Parathyroid adenoma (tissue), 2 donors: Measurements from ENCODE around the gene FANK1.
"Not testable (repeated sequence)": the region's sequence is repeated elsewhere in the genome, so short reads cannot be mapped to it uniquely, and the experiment has no call there.

ENCODE experiments used
- H2AFZ ChIP-seq: fragments of 300-600 bp; sonication (generic); one replicate; pipeline ENCODE4 v1.7.0; 2017; ENCODE audit warnings: antibody characterized with exemption, mild to moderate bottlenecking
- H3K27ac ChIP-seq: fragments of 300-600 bp; sonication (generic); one replicate; pipeline ENCODE4 v1.7.0; 2017
- H3K27me3 ChIP-seq: fragments of 300-600 bp; sonication (generic); one replicate; pipeline ENCODE4 v1.7.0; 2017; ENCODE audit warnings: low read length; ENCODE audit not compliant: control insufficient read depth, insufficient read depth
- H3K36me3 ChIP-seq: fragments of 300-600 bp; sonication (generic); one replicate; pipeline ENCODE4 v1.7.0; 2017; ENCODE audit warnings: low read length; ENCODE audit not compliant: control insufficient read depth, insufficient read depth
- H3K4me1 ChIP-seq: fragments of 300-600 bp; sonication (generic); one replicate; pipeline ENCODE4 v1.7.0; 2017; ENCODE audit warnings: control low read depth
- H3K4me2 ChIP-seq: fragments of 300-600 bp; sonication (generic); one replicate; pipeline ENCODE4 v1.7.0; 2017; ENCODE audit warnings: low read length
- H3K4me3 ChIP-seq: fragments of 300-600 bp; sonication (generic); one replicate; pipeline ENCODE4 v1.7.0; 2017; ENCODE audit warnings: low read depth, low read length
- H3K79me2 ChIP-seq: fragments of 300-600 bp; sonication (generic); one replicate; pipeline ENCODE4 v1.7.0; 2017; ENCODE audit warnings: control low read depth
- H3K9ac ChIP-seq: fragments of 300-600 bp; sonication (generic); one replicate; pipeline ENCODE4 v1.7.0; 2017; ENCODE audit warnings: mild to moderate bottlenecking
- H3K9me3 ChIP-seq: fragments of 300-600 bp; sonication (generic); one replicate; pipeline ENCODE4 v1.7.0; 2017; ENCODE audit warnings: low read length; ENCODE audit not compliant: control insufficient read depth
- TF ChIP-seq, protein P1 (sequence below): fragments of 300-600 bp; sonication (generic); IDR thresholded peaks from one replicate; pipeline ENCODE4 v1.7.0; 2017; ENCODE audit warnings: antibody characterized with exemption, mild to moderate bottlenecking
- donor health status: primary hyperparathyroidism.

Gene FANK1

DNA sequence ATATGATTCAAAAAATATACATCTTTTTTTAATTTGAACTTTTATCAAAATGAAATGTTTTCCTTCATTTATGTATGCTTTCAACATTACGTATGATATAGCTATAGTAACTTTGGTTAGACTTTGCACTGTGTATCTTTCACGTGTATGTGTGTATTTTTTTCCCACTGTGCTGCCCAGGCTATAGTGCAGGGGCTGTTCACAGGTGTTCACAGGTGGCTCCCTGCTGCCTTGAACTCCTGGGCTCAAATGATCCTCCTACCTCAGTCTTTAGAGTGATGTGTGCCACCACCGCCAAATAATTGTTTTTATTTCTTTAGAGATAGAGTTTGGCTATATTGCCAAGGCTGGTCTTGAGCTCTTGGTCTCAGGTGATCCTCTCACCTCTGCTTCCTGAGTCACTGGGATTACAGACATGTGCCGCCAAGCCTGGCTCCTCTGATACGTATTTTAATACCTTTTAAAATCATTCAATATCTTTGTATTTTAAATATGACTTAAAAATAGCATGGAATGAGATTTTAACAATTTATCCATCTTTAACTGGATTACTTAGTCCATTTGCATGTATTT is 29.0 kb downstream of the FANK1 start:
- no peak overlapping the region for H3K9ac ChIP-seq
- no peak overlapping the region for H3K27ac ChIP-seq
- no peaks in the 10 kb centered on the region for H3K4me1 ChIP-seq
- no peaks in the 10 kb centered on the region for H3K36me3 ChIP-seq
- H2AFZ ChIP-seq = no peak overlapping the region
- no peaks in the 10 kb centered on the region for H3K9me3 ChIP-seq
- no peaks in the 10 kb centered on the region for H3K27me3 ChIP-seq
- H3K4me2 ChIP-seq = no peak overlapping the region
- TF ChIP-seq, protein P1, sequence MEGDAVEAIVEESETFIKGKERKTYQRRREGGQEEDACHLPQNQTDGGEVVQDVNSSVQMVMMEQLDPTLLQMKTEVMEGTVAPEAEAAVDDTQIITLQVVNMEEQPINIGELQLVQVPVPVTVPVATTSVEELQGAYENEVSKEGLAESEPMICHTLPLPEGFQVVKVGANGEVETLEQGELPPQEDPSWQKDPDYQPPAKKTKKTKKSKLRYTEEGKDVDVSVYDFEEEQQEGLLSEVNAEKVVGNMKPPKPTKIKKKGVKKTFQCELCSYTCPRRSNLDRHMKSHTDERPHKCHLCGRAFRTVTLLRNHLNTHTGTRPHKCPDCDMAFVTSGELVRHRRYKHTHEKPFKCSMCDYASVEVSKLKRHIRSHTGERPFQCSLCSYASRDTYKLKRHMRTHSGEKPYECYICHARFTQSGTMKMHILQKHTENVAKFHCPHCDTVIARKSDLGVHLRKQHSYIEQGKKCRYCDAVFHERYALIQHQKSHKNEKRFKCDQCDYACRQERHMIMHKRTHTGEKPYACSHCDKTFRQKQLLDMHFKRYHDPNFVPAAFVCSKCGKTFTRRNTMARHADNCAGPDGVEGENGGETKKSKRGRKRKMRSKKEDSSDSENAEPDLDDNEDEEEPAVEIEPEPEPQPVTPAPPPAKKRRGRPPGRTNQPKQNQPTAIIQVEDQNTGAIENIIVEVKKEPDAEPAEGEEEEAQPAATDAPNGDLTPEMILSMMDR = no peak
- no peaks in the 10 kb centered on the region for H3K79me2 ChIP-seq
- no peak overlapping the region for H3K4me3 ChIP-seq

DNA sequence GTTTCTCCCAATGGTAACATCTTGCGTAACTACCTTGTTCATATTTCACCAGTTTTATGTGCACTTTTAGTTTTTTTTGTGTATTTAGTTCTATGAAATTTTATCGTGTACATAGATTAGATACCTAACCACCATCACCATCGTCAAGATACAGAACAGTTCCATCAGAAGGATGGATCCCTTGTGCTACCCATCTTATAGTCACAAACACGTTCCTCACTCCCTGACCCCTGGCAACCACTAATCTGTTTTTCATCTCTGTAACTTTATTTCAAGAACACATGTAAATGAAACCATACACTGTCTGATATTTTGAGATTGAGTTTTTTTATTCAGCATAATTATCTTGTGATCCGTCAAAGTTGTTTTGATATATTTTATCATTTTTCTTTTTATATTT is 29.9 kb downstream of the FANK1 start:
- Histone ChIP-seq H3K4me2 (no peak overlapping the region), H3K27ac (no peak overlapping the region), H3K4me1 (no peaks in the 10 kb centered on the region), H3K36me3 (no peaks in the 10 kb centered on the region), H3K79me2 (no peaks in the 10 kb centered on the region), H3K27me3 (no peaks in the 10 kb centered on the region), H3K9me3 (no peaks in the 10 kb centered on the region), H3K9ac (no peak overlapping the region), H2AFZ (no peak overlapping the region), H3K4me3 (no peak overlapping the region)
- TF ChIP-seq, protein P1 = no peak

DNA sequence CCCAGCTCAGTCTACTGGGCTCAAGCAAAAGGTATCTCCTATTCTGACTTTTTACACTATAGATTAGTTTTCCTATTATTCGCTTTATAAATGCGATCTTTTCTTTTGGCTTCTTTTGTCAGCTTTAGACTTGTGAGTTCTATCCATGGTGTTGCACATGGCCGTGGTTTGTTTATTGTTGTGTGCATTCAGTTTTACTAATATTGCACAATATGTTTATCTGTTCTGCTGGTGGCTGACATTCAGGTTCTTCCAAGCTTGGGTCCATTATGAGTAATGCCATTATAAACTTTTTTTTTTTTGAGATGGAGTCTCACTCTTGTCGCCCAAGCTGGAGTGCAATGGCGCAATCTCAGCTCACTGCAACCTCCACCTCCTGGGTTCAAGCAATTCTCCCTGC is 30.9 kb downstream of the FANK1 start:
- H3K4me1 ChIP-seq, H3K9me3 ChIP-seq, H3K36me3 ChIP-seq, H3K4me2 ChIP-seq, H3K27ac ChIP-seq, H2AFZ ChIP-seq, H3K79me2 ChIP-seq, H3K27me3 ChIP-seq, H3K9ac ChIP-seq, H3K4me3 ChIP-seq: not testable (repeated sequence)

DNA sequence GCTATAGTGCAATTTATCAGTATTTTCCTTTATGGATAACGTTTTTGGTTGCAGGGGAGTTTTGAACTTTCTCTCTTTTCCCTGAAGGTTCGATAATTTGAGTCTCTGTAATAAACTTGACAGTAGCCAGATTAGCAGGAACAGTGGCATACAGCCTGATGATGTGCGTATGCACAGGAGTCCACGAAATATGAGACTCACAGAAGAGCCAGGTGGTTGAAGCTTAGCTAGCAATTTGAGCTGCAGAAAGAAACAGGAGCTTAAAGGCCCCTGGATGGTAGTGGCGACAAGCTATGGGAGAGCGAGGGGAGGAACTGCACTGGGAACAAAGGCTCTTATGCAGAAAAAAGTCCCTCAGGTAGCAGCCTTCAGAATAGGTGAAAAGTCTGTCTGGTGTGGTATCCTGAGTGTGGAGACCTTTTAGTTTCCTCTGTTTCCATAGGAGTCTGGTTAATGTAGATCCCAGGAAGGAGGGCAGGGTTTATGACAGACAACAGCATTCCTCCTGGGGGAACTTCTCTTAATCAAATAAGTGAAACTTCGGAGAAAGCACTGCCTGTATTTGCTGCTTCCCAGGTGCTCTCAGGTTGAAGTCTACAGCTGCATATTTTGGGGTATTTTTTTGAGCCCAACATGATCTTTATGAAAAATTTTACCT is 32.7 kb downstream of the FANK1 start:
- Histone ChIP-seq H3K4me1 (no peaks in the 10 kb centered on the region), H2AFZ (no peak overlapping the region), H3K9me3 (no peaks in the 10 kb centered on the region), H3K27me3 (no peaks in the 10 kb centered on the region), H3K4me2 (no peak overlapping the region), H3K36me3 (no peaks in the 10 kb centered on the region), H3K79me2 (no peaks in the 10 kb centered on the region), H3K9ac (no peak overlapping the region), H3K4me3 (no peak overlapping the region), H3K27ac (no peak overlapping the region)
- TF ChIP-seq, protein P1 = no peak

DNA sequence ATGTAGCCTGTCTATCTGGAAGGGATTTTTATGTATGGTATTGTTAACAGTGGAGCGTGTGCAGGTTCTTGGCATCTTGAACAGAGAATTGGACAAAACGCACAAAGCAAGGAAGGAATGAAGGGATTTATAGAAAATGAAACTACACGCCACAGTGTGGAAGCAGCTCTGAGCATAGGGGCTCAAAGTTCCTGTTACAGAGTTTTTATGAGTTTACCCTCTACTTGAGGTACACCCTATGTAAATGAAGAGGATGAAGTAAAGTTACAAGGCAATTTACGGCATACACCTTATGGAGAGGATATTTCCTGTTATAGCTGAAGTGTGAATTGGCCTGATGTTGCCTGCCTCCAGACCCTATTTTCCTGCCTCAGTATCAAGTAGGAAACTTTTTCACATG is 33.3 kb downstream of the FANK1 start:
- no peaks in the 10 kb centered on the region for H3K9me3 ChIP-seq
- no peak overlapping the region for H3K9ac ChIP-seq
- no peak overlapping the region for H2AFZ ChIP-seq
- H3K4me2 ChIP-seq = no peak overlapping the region
- TF ChIP-seq, protein P1 = no peak
- no peaks in the 10 kb centered on the region for H3K4me1 ChIP-seq
- no peaks in the 10 kb centered on the region for H3K27me3 ChIP-seq
- no peak overlapping the region for H3K27ac ChIP-seq
- H3K4me3 ChIP-seq = no peak overlapping the region
- no peaks in the 10 kb centered on the region for H3K79me2 ChIP-seq
- no peaks in the 10 kb centered on the region for H3K36me3 ChIP-seq
